ENCODE measurements around the gene SCLY.

Gene SCLY

GRCh38 chr2:238122287-238123217, 61.8 kb downstream of the SCLY start:
- WGBS, 2 experiments (ENCODE audit: insufficient coverage in 2 of 2), result 92% methylated on average over 27 to 29 of the region's 29 CpGs

GRCh38 chr2:238123218-238123971, 62.6 kb downstream of the SCLY start:
- no peak overlapping the region for H3K4me3 ChIP-seq (ENCODE audit: extremely low read depth, insufficient read depth, low read length, poor library complexity, severe bottlenecking)
- no peak overlapping the region for H3K27ac ChIP-seq (ENCODE audit: low read depth, low read length, severe bottlenecking)
- WGBS, 2 experiments (ENCODE audit: insufficient coverage in 2 of 2), result 85 to 89% methylated on average over 20 to 22 of the region's 22 CpGs
- no peaks in the 10 kb centered on the region for H3K9me3 ChIP-seq (ENCODE audit: control insufficient read depth, low read length)
- no peaks in the 10 kb centered on the region for H3K36me3 ChIP-seq (ENCODE audit: control insufficient read depth, insufficient read depth, low read length)
- H3K4me1 ChIP-seq (ENCODE audit: control insufficient read depth, insufficient read depth, low read length, poor library complexity, severe bottlenecking), result no peaks in the 10 kb centered on the region

More at GRCh38 chr2:238122287-238123217, 61.8 kb downstream of the SCLY start:
- H3K36me3 ChIP-seq (ENCODE audit: control insufficient read depth, insufficient read depth, low read length), result no peaks in the 10 kb centered on the region
- H3K27ac ChIP-seq (ENCODE audit: low read depth, low read length, severe bottlenecking), result no peak overlapping the region
- H3K4me1 ChIP-seq (ENCODE audit: control insufficient read depth, insufficient read depth, low read length, poor library complexity, severe bottlenecking), result no peaks in the 10 kb centered on the region
- no peak overlapping the region for H3K4me3 ChIP-seq (ENCODE audit: extremely low read depth, insufficient read depth, low read length, poor library complexity, severe bottlenecking)
- H3K9me3 ChIP-seq (ENCODE audit: control insufficient read depth, low read length), result no peaks in the 10 kb centered on the region

DNA sequence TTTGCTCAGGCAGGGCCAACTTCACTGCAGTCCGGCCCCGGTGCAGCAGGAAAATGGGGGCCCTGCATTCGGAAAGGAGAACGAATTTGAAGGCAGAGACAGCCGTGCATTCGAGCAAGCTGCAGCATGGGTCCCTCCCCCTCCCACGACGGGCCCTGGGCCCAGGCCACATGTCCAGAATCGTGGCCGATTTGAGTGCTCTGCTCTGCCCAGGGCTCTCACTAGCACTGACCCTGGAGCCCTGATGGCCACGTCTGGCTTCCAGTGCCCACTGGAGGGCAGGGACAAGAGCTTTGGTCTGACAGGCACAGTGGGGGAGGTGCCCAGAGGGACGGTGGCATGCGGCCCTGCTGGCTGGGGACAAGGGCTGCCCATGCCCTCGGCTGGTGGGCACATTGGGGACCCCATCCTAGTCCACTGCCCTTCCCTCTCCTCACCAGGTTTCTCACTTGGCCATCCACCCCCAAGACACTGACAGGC, 63.2 kb downstream of the SCLY start:
- Histone ChIP-seq H3K4me3 (ENCODE audit: extremely low read depth, insufficient read depth, low read length, poor library complexity, severe bottlenecking) (no peak overlapping the region), H3K27ac (ENCODE audit: low read depth, low read length, severe bottlenecking) (no peak overlapping the region), H3K36me3 (ENCODE audit: control insufficient read depth, insufficient read depth, low read length) (no peaks in the 10 kb centered on the region), H3K9me3 (ENCODE audit: control insufficient read depth, low read length) (no peaks in the 10 kb centered on the region), H3K4me1 (ENCODE audit: control insufficient read depth, insufficient read depth, low read length, poor library complexity, severe bottlenecking) (no peaks in the 10 kb centered on the region)
- 85 to 88% methylated on average over 14 of the region's 14 CpGs for WGBS, 2 experiments (ENCODE audit: insufficient coverage in 2 of 2)

DNA sequence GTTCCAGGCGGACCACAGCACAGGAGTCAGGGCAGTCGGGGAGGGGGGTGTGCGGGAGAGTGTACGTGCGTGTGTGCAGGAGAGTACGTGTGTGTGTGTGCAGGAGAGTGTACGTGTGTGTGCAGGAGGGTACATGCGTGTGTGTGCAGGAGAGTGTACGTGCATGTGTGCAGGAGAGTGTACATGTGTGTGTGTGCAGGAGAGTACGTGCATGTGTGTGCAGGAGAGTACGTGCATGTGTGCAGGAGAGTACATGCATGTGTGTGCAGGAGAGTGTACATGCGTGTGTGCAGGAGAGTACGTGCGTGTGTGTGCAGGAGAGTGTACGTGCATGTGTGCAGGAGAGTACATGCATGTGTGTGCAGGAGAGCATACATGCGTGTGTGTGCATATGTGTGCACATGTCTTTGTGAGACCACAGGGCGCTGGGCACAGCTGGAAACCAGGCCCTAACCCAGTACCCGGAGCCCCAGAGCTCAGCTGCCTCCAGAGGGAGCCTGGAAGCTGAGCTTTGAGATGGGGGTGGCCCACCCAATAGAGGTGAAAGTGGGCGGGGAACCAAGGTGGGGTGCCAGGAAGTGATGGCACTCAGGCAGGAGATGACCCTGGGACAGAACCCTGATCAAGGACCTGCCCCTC, 63.8 kb downstream of the SCLY start:
- no peaks in the 10 kb centered on the region for H3K36me3 ChIP-seq (ENCODE audit: control insufficient read depth, insufficient read depth, low read length)
- no peak overlapping the region for H3K4me3 ChIP-seq (ENCODE audit: extremely low read depth, insufficient read depth, low read length, poor library complexity, severe bottlenecking)
- no peaks in the 10 kb centered on the region for H3K4me1 ChIP-seq (ENCODE audit: control insufficient read depth, insufficient read depth, low read length, poor library complexity, severe bottlenecking)
- WGBS, 2 experiments (ENCODE audit: insufficient coverage in 2 of 2), result 93 to 95% methylated on average over 19 of the region's 19 CpGs
- H3K9me3 ChIP-seq (ENCODE audit: control insufficient read depth, low read length), result no peaks in the 10 kb centered on the region
- H3K27ac ChIP-seq (ENCODE audit: low read depth, low read length, severe bottlenecking), result no peak overlapping the region

- no peak overlapping the region for H3K4me3 ChIP-seq (ENCODE audit: extremely low read depth, insufficient read depth, low read length, poor library complexity, severe bottlenecking)
- no peak overlapping the region for H3K27ac ChIP-seq (ENCODE audit: low read depth, low read length, severe bottlenecking)
- WGBS, 2 experiments (ENCODE audit: insufficient coverage in 2 of 2), result 87 to 90% methylated on average over 13 of the region's 20 CpGs
- H3K36me3 ChIP-seq (ENCODE audit: control insufficient read depth, insufficient read depth, low read length), result no peaks in the 10 kb centered on the region
- no peaks in the 10 kb centered on the region for H3K9me3 ChIP-seq (ENCODE audit: control insufficient read depth, low read length)
- no peaks in the 10 kb centered on the region for H3K4me1 ChIP-seq (ENCODE audit: control insufficient read depth, insufficient read depth, low read length, poor library complexity, severe bottlenecking)
Observed at GRCh38 chr2:238125127-238125885, 64.5 kb downstream of the SCLY start.

DNA sequence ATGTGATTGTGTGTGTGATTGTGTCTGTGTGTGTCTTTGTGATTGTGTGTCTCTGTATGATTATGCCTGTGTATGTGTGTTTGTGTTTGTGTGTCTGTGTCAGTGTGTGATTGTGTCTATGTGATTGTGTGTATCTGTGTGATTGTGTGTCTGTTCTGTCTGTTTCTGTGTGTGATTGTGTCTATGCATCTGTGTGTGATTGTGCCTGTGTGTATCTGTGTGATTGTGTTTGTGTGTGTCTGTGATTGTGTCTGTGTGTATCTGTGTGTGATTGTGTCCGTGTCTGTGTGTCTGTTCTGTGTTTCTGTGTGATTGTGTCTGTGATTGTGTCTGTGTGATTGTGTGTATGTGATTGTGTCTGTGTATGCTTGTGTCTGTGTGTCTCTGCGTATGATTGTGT, 65.5 kb downstream of the SCLY start:
- H3K27ac ChIP-seq (ENCODE audit: low read depth, low read length, severe bottlenecking), result no peak overlapping the region
- H3K36me3 ChIP-seq (ENCODE audit: control insufficient read depth, insufficient read depth, low read length), result no peaks in the 10 kb centered on the region
- WGBS, 2 experiments (ENCODE audit: insufficient coverage in 2 of 2), result 89 to 92% methylated on average over 2 of the region's 2 CpGs
- H3K4me1 ChIP-seq (ENCODE audit: control insufficient read depth, insufficient read depth, low read length, poor library complexity, severe bottlenecking), result no peaks in the 10 kb centered on the region
- no peaks in the 10 kb centered on the region for H3K9me3 ChIP-seq (ENCODE audit: control insufficient read depth, low read length)
- no peak overlapping the region for H3K4me3 ChIP-seq (ENCODE audit: extremely low read depth, insufficient read depth, low read length, poor library complexity, severe bottlenecking)

GRCh38 chr2:238126775-238127164, 66.0 kb downstream of the SCLY start:
- 89 to 90% methylated on average over 2 of the region's 2 CpGs for WGBS, 2 experiments (ENCODE audit: insufficient coverage in 2 of 2)
- Histone ChIP-seq H3K4me3 (ENCODE audit: extremely low read depth, insufficient read depth, low read length, poor library complexity, severe bottlenecking) (no peak overlapping the region), H3K4me1 (ENCODE audit: control insufficient read depth, insufficient read depth, low read length, poor library complexity, severe bottlenecking) (no peaks in the 10 kb centered on the region), H3K27ac (ENCODE audit: low read depth, low read length, severe bottlenecking) (no peak overlapping the region), H3K9me3 (ENCODE audit: control insufficient read depth, low read length) (no peaks in the 10 kb centered on the region), H3K36me3 (ENCODE audit: control insufficient read depth, insufficient read depth, low read length) (no peaks in the 10 kb centered on the region)

DNA sequence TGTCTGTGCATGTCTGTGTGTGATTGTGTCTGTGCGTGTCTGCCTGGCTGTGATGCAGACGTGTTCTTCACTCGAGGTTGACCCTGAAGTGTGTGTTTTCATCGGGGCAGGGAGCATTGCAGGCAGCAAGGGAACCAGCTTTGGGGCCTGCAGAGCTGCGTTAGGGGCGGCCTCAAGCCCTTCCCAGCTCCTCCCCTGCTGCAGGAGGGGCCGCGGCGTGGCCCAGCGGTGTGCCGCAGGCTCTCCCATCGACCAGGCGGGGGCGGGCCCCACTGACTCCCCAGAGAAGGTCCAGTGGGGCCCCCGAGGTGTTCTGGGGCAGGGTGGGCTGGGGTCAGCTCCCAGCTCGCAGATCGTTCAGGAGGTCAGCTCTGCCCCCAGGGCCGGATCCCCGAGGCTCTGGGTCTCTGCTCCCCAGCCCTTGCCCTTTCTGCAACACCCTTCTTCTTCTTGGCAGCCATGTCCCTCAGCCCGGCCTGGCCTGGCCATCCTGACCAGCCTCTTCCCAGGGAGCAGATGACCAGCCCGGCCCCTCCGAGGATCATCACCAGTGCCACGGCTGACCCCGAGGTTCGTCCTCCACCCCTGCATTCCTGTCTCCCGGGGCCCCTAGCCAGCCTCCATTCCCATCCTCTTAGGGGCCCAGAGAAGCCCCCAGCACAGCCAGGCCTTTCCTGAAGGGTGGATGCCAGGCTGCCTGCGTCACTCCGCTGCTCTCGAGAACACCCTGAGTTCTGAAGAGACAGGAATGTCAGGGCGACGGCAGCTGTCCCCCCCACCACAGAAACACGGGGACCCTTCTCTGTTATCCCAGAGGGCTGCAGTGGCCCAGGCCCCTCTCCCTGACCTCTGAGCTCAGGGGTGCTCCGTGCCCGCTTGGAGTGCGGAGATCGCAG, 66.6 kb downstream of the SCLY start:
- no peak overlapping the region for H3K4me3 ChIP-seq (ENCODE audit: extremely low read depth, insufficient read depth, low read length, poor library complexity, severe bottlenecking)
- WGBS, 2 experiments (ENCODE audit: insufficient coverage in 2 of 2), result 74 to 79% methylated on average over 24 to 33 of the region's 36 CpGs
- H3K36me3 ChIP-seq (ENCODE audit: control insufficient read depth, insufficient read depth, low read length), result no peaks in the 10 kb centered on the region
- no peaks in the 10 kb centered on the region for H3K9me3 ChIP-seq (ENCODE audit: control insufficient read depth, low read length)
- H3K4me1 ChIP-seq (ENCODE audit: control insufficient read depth, insufficient read depth, low read length, poor library complexity, severe bottlenecking), result no peaks in the 10 kb centered on the region
- H3K27ac ChIP-seq (ENCODE audit: low read depth, low read length, severe bottlenecking), result no peak overlapping the region

DNA sequence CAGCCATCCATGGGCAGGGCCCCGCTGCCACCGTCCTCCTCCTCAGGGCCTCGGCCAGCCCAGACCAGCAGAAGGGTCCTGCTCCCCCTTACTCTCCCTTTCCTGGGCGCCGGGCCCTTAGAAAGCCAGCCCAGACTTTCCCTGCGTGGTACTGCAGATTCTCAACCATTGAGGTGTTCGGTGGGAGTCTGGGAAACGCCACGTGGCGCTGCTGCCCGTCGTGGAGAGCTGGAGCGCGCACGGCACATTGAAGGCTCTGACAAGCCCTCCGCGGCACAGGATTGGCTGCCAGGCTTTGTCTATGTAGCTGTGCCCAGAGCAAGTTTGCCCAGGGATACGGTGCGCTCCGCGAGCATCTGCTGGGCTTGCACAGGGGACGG, 67.2 kb downstream of the SCLY start:
- H3K27ac ChIP-seq (ENCODE audit: low read depth, low read length, severe bottlenecking), result no peak overlapping the region
- H3K4me3 ChIP-seq (ENCODE audit: extremely low read depth, insufficient read depth, low read length, poor library complexity, severe bottlenecking), result no peak overlapping the region
- H3K9me3 ChIP-seq (ENCODE audit: control insufficient read depth, low read length), result no peaks in the 10 kb centered on the region
- no peaks in the 10 kb centered on the region for H3K4me1 ChIP-seq (ENCODE audit: control insufficient read depth, insufficient read depth, low read length, poor library complexity, severe bottlenecking)
- H3K36me3 ChIP-seq (ENCODE audit: control insufficient read depth, insufficient read depth, low read length), result no peaks in the 10 kb centered on the region
- 95 to 96% methylated on average over 17 to 21 of the region's 22 CpGs for WGBS, 2 experiments (ENCODE audit: insufficient coverage in 2 of 2)
